MM.1S (cell line): ENCODE data around the gene UNC5C.

Experiments used
- DNase-seq: peaks from one replicate; pipeline ENCODE4 v3.0.0-alpha.2; 2015
- H2AFZ ChIP-seq: fragments of 300-600 bp; sonication (generic); 2 replicates; pipeline ENCODE4 v1.6.0; 2016; ENCODE audit warnings: antibody characterized with exemption, low read length
- H3F3A ChIP-seq: fragments of 300-600 bp; sonication (generic); 2 replicates; pipeline ENCODE4 v1.6.1; 2016; ENCODE audit warnings: mild to moderate bottlenecking, antibody characterized with exemption, low read length, moderate library complexity, mixed read lengths; ENCODE audit not compliant: insufficient read depth
- H3K27ac ChIP-seq: fragments of 300-600 bp; sonication (generic); 2 replicates; pipeline ENCODE4 v1.5.1; 2016; ENCODE audit warnings: mild to moderate bottlenecking, low read length
- H3K27me3 ChIP-seq: fragments of 300-600 bp; sonication (generic); replicated peaks from 2 replicates; pipeline ENCODE4 v1.6.0; 2016; ENCODE audit warnings: low read length; ENCODE audit not compliant: insufficient read depth
- H3K36me3 ChIP-seq: fragments of 300-600 bp; sonication (generic); replicated peaks from 2 replicates; pipeline ENCODE4 v1.6.1; 2016; ENCODE audit warnings: mild to moderate bottlenecking, low read length, mixed read lengths; ENCODE audit not compliant: insufficient read depth
- H3K4me1 ChIP-seq: fragments of 300-600 bp; sonication (generic); 2 replicates; pipeline ENCODE4 v1.6.1; 2016; ENCODE audit warnings: low read length, mixed read lengths
- H3K4me2 ChIP-seq: fragments of 300-600 bp; sonication (generic); 2 replicates; pipeline ENCODE4 v1.6.0; 2016; ENCODE audit warnings: low read depth, low read length
- H3K4me3 ChIP-seq: fragments of 300-600 bp; sonication (generic); 2 replicates; pipeline ENCODE4 v1.5.1; 2016; ENCODE audit warnings: low read length, mixed read lengths
- H3K79me2 ChIP-seq: fragments of 300-600 bp; sonication (generic); 2 replicates; pipeline ENCODE4 v1.6.1; 2016; ENCODE audit warnings: mixed run types, low read length, mixed read lengths
- H3K9ac ChIP-seq: fragments of 300-600 bp; sonication (generic); 2 replicates; pipeline ENCODE4 v1.6.1; 2016; ENCODE audit warnings: low read length, mixed read lengths
- H3K9me2 ChIP-seq: fragments of 300-600 bp; sonication (generic); replicated peaks from 2 replicates; pipeline ENCODE4 v1.6.1; 2016; ENCODE audit warnings: mild to moderate bottlenecking, low read length, mixed read lengths; ENCODE audit not compliant: insufficient read depth
- H3K9me3 ChIP-seq: fragments of 300-600 bp; sonication (generic); replicated peaks from 2 replicates; pipeline ENCODE4 v1.6.1; 2016; ENCODE audit warnings: mild to moderate bottlenecking, low read length, mixed read lengths; ENCODE audit not compliant: insufficient read depth
- H4K20me1 ChIP-seq: fragments of 300-600 bp; sonication (generic); 2 replicates; pipeline ENCODE4 v1.6.1; 2016; ENCODE audit warnings: mild to moderate bottlenecking, low read length, moderate library complexity, mixed read lengths; ENCODE audit not compliant: insufficient read depth
- EZH2 ChIP-seq: fragments of 300-600 bp; sonication (generic); optimal IDR thresholded peaks from 2 replicates; pipeline ENCODE3; 2017; ENCODE audit warnings: low read depth, mild to moderate bottlenecking, antibody characterized with exemption, low read length, mixed read lengths
- EZH2phosphoT487 ChIP-seq: fragments of 300-600 bp; sonication (generic); IDR thresholded peaks from 2 replicates; pipeline ENCODE4 v1.6.1; 2018; ENCODE audit warnings: antibody characterized with exemption, low read length
- TF ChIP-seq, protein P1 (sequence below): fragments of 300-600 bp; sonication (generic); IDR thresholded peaks from 2 replicates; pipeline ENCODE4 v1.5.1; 2016; ENCODE audit warnings: antibody characterized with exemption, low read length, mixed read lengths

Gene UNC5C

GRCh38 chr4:95268819-95269565, 279.8 kb downstream of the UNC5C start:
- TF ChIP-seq, protein P1, sequence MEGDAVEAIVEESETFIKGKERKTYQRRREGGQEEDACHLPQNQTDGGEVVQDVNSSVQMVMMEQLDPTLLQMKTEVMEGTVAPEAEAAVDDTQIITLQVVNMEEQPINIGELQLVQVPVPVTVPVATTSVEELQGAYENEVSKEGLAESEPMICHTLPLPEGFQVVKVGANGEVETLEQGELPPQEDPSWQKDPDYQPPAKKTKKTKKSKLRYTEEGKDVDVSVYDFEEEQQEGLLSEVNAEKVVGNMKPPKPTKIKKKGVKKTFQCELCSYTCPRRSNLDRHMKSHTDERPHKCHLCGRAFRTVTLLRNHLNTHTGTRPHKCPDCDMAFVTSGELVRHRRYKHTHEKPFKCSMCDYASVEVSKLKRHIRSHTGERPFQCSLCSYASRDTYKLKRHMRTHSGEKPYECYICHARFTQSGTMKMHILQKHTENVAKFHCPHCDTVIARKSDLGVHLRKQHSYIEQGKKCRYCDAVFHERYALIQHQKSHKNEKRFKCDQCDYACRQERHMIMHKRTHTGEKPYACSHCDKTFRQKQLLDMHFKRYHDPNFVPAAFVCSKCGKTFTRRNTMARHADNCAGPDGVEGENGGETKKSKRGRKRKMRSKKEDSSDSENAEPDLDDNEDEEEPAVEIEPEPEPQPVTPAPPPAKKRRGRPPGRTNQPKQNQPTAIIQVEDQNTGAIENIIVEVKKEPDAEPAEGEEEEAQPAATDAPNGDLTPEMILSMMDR: no peak
- TF ChIP-seq EZH2 (no peak), EZH2phosphoT487 (no peak)
- no peak overlapping the region for H2AFZ ChIP-seq
- H3K79me2 ChIP-seq: no peaks in the 10 kb centered on the region
- no peaks in the 10 kb centered on the region for H3F3A ChIP-seq
- H3K36me3 ChIP-seq: no peaks in the 10 kb centered on the region
- no peaks in the 10 kb centered on the region for H4K20me1 ChIP-seq
- no peak overlapping the region for H3K27ac ChIP-seq
- H3K9me2 ChIP-seq: no peaks in the 10 kb centered on the region
- H3K4me2 ChIP-seq: no peak overlapping the region
- DNase-seq: no peak
- no peaks in the 10 kb centered on the region for H3K4me1 ChIP-seq
- H3K27me3 ChIP-seq: no peaks in the 10 kb centered on the region
- no peak overlapping the region for H3K4me3 ChIP-seq
- H3K9me3 ChIP-seq: no peaks in the 10 kb centered on the region
- H3K9ac ChIP-seq: no peak overlapping the region

GRCh38 chr4:95267081-95267480, 281.7 kb downstream of the UNC5C start:
- Histone ChIP-seq H3F3A (no peaks in the 10 kb centered on the region), H3K9ac (no peak overlapping the region), H3K4me3 (no peak overlapping the region), H2AFZ (no peak overlapping the region), H3K27ac (no peak overlapping the region), H3K9me3 (no peaks in the 10 kb centered on the region), H3K79me2 (no peaks in the 10 kb centered on the region), H3K27me3 (no peaks in the 10 kb centered on the region), H3K9me2 (no peaks in the 10 kb centered on the region), H3K36me3 (no peaks in the 10 kb centered on the region), H4K20me1 (no peaks in the 10 kb centered on the region), H3K4me2 (no peak overlapping the region), H3K4me1 (no peaks in the 10 kb centered on the region)
- DNase-seq: no peak
- TF ChIP-seq EZH2 (no peak), EZH2phosphoT487 (no peak)
- TF ChIP-seq, protein P1: no peak

DNA sequence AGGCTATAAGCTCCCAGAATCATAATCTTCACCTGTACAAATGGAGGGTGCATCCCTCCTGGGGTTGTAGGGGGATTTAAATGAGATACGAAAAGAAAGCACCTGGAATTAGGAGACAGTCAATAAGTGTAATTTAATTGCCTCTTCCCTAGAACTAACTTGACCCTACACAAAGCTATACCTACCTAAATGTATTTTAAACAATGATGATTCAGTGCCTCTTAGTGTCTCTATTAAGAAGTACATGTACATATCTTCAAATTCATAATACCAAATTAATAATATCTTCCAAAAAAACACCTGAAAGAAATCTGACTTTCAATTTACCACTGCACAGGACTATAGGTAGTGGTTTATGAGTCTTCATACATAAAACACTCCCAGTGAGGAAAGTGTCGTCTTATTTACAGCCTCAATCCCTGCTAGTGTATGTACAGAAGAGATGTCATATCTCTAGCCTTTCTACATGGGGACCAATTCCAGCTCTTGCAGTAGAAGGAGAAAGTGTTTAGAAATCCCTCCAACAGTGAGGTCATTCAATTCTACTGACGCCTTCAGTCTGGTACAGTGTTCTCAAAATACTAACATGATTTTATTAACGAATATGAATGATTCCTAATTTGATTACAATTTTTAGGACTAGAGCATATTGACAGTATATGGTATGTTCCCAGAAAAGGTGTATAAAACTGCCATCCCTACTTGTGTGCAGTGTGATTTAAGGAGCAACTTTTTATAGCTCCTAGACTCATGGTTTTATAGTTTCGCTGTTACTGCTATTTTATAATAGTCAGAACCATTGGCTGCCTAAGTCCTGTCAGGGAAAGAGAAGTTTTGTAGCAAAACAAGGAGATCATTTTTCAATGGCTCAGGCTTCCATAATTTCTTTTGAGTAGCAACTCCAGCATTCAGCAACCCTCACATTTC, 282.7 kb downstream of the UNC5C start:
- no peak overlapping the region for H3K27ac ChIP-seq
- H3K79me2 ChIP-seq: no peaks in the 10 kb centered on the region
- no peaks in the 10 kb centered on the region for H3K9me3 ChIP-seq
- no peaks in the 10 kb centered on the region for H3K36me3 ChIP-seq
- no peak overlapping the region for H3K4me3 ChIP-seq
- H2AFZ ChIP-seq: no peak overlapping the region
- H3K9ac ChIP-seq: no peak overlapping the region
- no peak overlapping the region for H3K4me2 ChIP-seq
- no peaks in the 10 kb centered on the region for H4K20me1 ChIP-seq
- no peaks in the 10 kb centered on the region for H3F3A ChIP-seq
- no peaks in the 10 kb centered on the region for H3K27me3 ChIP-seq
- TF ChIP-seq, protein P1: no peak
- TF ChIP-seq EZH2phosphoT487 (no peak), EZH2 (no peak)
- H3K9me2 ChIP-seq: no peaks in the 10 kb centered on the region
- no peak for DNase-seq
- H3K4me1 ChIP-seq: no peaks in the 10 kb centered on the region
